Measurements from ENCODE around the gene SLC39A8.

SLC39A8 gene

GRCh38 chr4:102339018-102339417 is 6.3 kb downstream of the SLC39A8 start:
- DNase-seq (ENCODE audit: low spot score), result no peak

DNA sequence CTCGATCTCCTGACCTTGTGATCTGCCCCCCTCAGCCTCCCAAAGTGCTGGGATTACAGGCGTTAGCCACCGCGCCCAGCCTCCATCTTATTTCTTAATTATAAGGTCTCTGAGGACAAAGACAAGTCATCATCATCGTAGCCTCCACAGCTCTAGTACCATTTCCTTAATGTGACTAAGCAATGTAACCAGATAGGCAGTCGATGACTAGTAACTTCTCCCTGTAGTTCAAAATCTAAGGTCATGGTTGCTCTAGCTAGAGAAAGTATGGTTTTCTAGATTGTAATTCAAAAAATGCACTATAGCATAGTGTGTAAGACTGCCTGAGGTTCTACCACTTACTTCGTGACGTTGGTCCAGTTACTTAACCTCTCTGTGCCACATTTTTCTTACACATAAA is 6.9 kb downstream of the SLC39A8 start:
- DNase-seq (ENCODE audit: low spot score), result no peak

- no peak for DNase-seq (ENCODE audit: low spot score)
These were observed 9.7 kb downstream of the SLC39A8 start for GRCh38 chr4:102335616-102336015.

GRCh38 chr4:102334624-102335023 is 10.7 kb downstream of the SLC39A8 start:
- DNase-seq (ENCODE audit: low spot score), result no peak

- DNase-seq (ENCODE audit: low spot score), result no peak
These were observed 11.5 kb downstream of the SLC39A8 start for GRCh38 chr4:102333787-102334186.

- no peak for DNase-seq (ENCODE audit: low spot score)
These were observed 17.2 kb downstream of the SLC39A8 start for GRCh38 chr4:102328045-102328444.

DNA sequence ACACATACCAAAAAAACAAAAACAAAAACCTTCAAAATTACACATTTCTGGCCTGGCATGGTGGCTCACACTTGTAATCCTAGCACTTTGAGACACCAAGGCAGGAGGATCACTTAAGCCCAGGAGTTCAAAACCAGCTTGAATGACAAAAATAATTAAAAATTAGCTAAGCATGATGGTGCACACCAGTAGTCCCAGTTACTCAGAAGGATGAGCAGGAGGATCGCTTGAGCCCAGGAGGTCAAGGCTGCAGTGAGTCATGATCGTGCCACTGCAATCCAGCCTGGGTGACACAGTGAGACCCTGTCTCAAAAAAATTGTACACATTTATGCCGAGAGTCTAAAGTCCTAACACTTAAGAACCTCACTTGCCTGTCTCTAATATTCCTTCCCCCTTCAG is 18.3 kb downstream of the SLC39A8 start:
- DNase-seq (ENCODE audit: low spot score), result no peak

GRCh38 chr4:102324730-102325129 is 20.6 kb downstream of the SLC39A8 start:
- no peak for DNase-seq (ENCODE audit: low spot score)

DNA sequence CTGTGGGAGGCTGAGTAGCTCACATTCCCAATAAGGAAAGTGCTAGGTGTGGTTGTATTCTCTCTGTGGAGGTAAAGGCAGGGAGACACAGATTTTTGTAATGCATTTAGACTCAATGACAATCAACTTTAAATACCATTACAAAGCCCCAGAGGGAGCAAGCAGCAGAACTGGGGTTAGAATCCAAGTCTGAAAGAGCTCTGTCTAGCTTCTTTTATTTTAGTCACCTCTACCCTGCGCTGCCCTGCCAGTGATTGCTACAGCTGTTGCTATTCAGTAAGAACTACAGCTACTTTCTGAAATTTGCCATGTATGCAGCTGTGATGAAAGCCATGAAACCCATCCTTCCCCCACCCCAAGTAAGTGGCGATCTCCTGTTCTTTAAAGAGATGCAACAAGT is 22.5 kb downstream of the SLC39A8 start:
- no peak for DNase-seq (ENCODE audit: low spot score)

- DNase-seq (ENCODE audit: low spot score), result no peak
These were observed 23.9 kb downstream of the SLC39A8 start for GRCh38 chr4:102321260-102321995.

- DNase-seq (ENCODE audit: low spot score), result no peak
These were observed 25.7 kb downstream of the SLC39A8 start for GRCh38 chr4:102319594-102319993.

DNA sequence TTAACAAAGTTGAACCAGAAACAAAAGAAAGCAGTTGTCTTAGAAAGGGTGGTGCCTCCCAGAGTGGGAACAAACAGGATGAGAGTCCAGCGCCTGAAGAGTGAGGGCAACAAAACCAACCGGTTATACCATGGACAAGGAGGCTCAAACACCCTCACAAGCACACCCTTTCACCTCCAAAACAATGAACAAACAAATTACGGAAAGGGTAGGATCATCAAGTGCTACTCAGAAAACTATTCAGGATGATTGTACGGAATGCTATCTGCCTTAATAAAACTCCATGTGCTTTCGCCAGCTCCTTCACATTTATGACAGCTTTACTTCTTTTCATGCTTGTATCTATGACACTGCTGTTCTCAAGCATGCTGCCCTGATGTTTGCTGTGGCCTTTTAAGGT is 26.8 kb downstream of the SLC39A8 start:
- DNase-seq (ENCODE audit: low spot score), result no peak

DNA sequence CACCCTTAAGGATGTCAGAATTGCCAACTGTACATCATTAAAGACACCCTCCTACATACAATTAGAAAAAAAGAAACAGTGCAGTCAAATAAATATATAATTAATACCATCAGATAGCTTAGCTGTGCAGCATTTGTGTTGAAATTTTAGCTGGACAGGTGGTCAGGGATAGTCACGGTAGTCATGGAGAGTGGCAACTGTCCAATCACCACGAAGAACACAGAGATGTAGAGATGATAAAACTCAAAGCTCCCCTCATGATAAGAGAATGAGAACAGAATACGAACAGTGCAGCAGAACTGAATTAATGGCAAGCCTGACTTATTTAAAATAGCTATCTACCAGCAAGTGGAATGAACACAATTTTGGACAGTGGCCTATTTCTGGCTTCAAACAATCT is 27.2 kb downstream of the SLC39A8 start:
- no peak for DNase-seq (ENCODE audit: low spot score)

DNA sequence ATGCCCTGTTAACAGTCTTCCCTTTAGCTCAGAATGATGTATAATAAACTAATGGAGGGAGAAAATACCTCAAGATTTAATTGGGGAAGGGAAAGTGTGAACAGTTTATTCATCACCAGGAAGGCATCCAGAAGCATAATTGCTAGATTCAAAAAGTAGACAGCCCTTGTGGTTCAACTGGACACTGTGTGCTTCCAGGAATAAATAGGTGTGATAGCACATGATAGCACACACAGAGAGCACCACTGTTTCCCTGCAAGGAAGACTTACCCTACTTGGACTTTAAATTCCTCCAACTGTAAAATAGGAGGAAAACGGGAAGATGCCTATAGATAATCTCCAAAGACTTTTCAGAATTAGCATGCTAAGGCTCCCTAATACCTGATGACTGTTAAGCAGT is 27.8 kb downstream of the SLC39A8 start:
- no peak for DNase-seq (ENCODE audit: low spot score)

DNA sequence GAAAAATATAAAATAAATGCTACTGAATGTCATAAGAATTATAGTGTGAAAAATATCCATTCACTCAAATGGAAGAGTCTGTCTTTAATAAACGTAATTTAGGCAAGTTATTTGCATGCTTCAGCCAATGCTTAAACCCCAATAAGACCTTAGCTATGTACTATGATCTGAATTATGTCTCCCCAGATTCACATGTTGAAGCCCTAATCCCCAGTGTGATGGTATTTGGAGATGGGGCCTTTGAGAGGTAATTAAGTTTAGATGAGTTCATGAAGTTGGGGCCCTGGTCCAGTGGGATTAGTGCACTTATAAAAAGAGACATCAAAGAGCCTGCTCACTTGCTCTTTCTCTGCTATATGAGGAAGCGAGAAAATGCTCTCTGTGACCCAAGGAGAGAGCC is 28.7 kb downstream of the SLC39A8 start:
- no peak for DNase-seq (ENCODE audit: low spot score)

GRCh38 chr4:102315532-102315931 is 29.8 kb downstream of the SLC39A8 start:
- no peak for DNase-seq (ENCODE audit: low spot score)

DNA sequence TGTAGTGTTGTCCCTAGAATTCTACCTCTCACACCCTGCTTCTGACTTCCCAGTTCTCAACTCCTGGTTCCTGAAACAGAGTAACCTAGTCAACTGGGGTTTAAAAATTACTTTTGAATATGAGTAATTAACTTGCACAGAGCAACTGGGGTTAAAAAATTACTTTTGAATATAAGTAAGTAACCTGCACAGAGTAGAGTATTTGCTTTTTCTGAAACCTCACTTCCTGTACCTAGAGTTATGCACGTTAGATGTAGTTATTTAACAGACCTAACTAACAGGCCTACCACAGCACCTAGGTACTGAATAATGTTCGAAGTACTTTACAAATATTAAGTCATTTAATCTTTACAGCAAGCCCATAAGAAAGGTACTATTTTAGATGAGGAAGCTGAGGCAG is 32.9 kb downstream of the SLC39A8 start:
- DNase-seq (ENCODE audit: low spot score), result no peak

DNA sequence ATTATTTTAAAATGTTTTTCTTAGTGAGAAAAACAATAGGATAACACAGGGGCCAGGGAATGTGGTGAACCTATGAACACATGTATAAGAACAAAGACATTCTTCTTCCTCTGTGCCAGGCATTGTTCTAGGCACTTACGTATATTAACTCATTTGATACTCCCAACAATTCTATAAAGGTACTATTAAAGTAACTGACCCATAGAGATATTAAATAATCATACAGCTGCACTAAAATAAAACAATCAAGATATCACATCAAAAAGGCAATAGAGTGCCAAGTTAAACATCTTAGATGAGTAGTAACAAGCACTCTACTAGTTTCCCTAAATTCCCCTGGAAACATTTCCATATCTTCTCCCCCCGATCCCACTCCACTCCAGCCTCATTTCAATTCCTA is 33.4 kb downstream of the SLC39A8 start:
- DNase-seq (ENCODE audit: low spot score), result no peak

DNA sequence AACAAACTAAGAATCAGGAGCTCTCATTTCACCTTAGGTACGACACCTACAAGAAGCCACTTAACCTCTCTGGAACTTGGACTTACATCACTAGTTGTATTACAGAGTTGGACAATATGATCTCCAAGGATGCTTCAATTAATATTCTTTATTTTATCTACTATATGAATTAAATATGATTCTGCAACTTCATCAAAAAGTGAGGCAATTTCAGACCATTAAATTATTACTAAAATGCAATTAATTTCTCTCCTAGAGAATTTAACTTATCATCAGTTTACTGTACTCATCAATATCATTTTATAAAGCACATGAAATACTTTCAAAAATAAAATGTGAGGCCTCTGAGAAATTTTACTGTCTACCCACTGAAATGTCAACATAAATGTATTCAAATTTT is 33.9 kb downstream of the SLC39A8 start:
- no peak for DNase-seq (ENCODE audit: low spot score)

DNA sequence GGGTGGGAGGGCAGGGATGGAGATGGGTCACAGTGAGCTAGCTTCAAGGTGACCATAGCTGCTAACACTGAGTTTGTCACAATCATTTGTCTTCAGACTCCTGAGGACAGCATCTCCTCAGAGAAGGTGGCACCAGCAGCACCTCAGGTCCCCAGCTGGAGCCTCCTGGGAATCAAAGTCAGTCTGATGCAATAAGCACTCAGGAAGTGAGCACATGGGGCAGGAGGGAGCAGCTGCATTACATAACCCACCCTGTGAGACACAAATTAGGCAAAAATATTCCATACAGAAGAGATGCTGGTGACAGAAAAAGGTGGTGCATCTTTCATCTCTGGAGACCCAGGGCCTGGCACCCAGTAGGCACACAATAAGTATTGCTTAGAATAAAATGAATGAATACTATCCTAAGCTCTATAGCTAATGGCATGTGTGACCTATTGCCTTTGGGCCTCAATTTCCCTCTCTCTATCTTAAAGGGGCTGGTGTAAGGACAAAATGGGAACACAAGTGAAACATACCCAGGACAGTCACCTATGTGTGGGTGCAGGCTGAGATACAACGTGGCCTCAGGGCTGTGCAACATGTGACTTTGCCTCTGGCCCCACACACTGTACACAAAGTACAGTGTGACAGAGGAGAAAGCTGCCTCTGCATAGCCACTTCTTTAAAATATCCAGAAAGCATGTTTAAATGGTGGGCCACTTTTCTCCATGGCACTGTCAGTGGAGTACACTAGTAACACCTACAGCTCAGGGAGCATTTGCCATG is 37.1 kb downstream of the SLC39A8 start:
- peak; percentile 32 for DNase-seq (ENCODE audit: low spot score)

- DNase-seq (ENCODE audit: low spot score), result no peak
These were observed 39.6 kb downstream of the SLC39A8 start for GRCh38 chr4:102305666-102306065.

GRCh38 chr4:102302762-102303161 is 42.5 kb downstream of the SLC39A8 start:
- DNase-seq (ENCODE audit: low spot score), result no peak

DNA sequence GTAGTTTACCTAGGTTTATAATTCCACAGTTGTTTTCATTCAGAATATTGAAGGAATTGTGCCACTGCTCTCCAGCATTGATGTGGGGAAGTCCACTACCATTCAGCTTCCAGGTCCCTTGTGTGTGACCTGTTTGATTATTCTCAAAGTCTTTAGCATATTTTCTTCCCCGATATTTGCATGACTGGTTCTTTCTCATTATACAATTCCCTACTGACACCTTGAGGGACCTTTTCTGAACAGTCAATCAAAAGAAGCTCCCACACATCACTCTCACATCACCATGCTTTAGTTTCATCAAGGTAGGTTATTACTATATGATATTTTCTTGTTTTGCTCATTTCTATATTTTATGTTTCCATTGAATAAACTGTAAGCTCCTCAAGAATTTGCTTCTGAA is 44.1 kb downstream of the SLC39A8 start:
- DNase-seq (ENCODE audit: low spot score), result no peak
